NCI-H2227 treated with DMSO at 0.1 percent for 48 hours (cell line): ENCODE results near the gene TRIM16.
"Not testable (repeated sequence)": the region's sequence is repeated elsewhere in the genome, so short reads cannot be mapped to it uniquely, and the experiment has no call there.

ENCODE experiments used
- DNase-seq: peaks from one replicate; lab custom pipeline; 2025; lab: John Stamatoyannopoulos, UW

The TRIM16 gene

GRCh38 chr17:15658296-15658695 lies 25.8 kb downstream of the TRIM16 start:
- DNase-seq = no peak

GRCh38 chr17:15657868-15658267 lies 26.2 kb downstream of the TRIM16 start:
- no peak for DNase-seq

DNA sequence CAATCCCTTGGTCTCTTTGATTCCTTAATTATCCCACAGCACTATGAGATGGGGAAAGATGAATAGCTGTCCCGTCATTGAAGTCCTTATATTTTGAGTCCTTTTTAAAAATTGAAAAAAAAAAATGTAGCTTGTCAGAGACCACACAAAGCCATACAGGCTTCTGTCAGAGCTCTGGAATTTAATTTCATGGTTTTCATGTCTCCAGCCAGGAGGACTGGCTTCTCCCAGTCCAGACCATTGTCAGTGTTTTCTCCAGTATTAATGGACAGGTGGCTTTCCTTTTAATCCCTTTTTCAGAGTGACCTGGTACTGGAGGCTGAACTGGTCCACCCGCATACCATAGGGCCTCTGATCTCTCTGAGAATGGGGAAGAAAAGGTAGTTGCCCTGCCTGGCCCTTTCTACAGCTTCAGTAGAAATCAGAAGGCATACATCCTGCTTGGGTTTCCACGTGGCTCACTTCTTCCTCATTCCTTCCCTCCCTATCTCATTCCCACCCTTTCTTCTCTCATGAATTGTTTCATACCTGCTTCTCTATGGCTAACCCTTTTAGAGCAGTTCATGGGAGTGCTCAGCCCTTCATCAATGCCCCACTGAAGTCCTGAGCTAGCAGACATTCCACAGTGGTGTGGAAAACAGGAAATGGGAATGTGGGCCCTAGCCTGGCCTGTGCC lies 29.1 kb downstream of the TRIM16 start:
- DNase-seq = no peak

DNA sequence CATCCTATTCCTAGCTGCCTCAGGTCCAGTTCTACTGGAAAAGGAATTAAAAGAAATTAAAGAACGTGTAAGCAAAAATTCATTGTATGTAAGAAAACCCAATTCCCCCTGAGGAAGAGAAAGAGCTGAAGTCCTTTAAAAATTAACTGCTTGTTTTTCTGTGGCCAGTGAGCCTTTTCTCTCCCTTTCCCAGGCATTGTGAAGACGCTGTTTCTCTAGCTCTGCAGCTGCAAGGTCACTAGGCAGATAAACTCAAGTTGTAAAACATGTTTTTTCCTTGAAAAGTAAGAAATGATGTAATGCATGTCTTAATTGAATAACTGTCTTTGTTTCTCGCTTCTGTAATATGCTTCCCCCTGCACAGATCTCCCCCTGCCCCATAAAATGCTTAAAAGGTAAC lies 29.7 kb downstream of the TRIM16 start:
- not testable (repeated sequence) for DNase-seq

GRCh38 chr17:15652960-15653359 lies 31.2 kb downstream of the TRIM16 start:
- DNase-seq = no peak

- peak; percentile 89 for DNase-seq
These were observed 32.5 kb downstream of the TRIM16 start for GRCh38 chr17:15651583-15652110.

DNA sequence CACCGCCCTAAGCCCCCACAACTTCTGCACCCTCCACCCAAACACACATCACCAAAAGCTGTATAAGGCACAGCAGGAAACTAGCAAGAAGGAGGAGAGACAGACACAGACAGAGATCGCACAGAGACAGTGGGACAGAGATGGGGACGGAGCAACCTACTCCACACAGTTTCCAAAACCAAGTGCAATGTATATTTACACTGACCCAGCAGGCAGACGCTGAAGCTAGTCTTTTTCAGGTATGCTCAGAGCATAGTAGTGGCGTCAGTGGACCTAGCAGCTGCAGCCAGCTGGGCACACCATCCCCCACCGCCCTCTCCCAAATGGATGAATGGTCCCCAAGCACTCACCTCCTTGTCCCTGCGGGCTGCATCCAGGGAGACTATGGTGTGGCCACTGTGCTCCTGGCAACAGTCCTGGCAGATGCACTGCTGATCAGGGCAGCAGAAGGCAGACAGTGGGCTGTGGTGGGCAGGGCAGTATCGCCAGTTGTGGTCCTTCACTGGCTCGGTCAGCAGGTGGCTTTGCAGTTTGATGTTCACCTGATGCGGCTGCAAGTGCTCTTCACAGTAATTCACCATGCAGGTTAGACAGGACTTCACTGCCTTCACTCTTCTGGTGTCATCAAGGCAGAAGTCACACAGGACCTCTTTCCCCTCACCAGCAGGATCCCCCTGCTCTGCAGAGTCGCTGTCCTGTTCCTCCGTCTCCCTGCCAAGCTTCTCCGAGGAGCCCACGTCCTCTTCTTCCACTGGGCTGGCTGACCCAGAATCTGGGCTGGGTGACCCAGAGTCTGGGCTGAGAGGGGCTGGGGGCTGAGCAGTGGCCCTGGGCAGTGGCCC lies 33.1 kb downstream of the TRIM16 start:
- DNase-seq = no peak

DNA sequence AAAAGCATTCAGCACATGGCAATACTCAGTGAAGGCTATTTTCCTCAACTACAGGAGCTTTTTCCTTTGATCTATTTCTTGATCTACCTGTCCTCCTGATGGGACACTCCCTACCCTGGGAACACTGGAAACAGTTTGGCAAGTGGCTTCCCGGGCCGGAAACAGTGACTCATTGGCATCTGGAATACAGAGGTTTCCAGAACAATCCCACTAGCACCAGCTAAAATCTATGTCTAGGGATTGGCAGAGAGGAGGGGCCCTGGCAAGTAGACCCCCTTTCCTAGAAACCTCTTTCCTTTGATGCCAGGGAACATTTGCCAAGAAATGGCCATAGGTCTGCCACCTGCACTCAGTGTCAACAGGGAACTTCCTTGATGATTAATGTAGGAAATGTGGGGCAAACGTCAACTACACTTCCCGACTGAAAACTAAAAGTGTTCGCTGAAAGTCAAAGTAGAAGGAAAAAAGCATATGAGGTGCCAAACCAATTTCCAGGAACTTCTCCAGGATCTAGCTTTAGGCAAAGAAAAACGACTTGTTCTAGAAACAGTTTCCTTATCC lies 34.2 kb downstream of the TRIM16 start:
- no peak for DNase-seq

- DNase-seq = no peak
These were observed 35.7 kb downstream of the TRIM16 start for GRCh38 chr17:15648386-15648785.

DNA sequence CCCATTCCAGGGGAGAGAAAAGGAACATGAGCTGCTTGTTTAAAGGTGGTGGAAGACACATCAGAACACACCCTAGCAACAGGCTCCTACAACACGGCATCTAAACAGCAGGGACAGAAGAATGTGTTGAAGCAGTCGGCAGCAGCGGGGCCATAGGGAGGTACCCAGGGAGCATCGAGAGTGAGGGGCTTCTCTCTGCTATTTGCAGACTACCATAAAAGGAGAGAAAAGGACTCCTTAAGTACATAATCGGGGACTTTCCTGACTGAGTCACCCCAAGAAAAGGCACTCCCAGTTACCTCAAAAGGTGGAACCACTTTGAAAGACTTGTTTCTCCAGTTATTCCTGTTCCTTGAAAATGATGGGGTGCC lies 38.2 kb downstream of the TRIM16 start:
- DNase-seq = not testable (repeated sequence)

DNA sequence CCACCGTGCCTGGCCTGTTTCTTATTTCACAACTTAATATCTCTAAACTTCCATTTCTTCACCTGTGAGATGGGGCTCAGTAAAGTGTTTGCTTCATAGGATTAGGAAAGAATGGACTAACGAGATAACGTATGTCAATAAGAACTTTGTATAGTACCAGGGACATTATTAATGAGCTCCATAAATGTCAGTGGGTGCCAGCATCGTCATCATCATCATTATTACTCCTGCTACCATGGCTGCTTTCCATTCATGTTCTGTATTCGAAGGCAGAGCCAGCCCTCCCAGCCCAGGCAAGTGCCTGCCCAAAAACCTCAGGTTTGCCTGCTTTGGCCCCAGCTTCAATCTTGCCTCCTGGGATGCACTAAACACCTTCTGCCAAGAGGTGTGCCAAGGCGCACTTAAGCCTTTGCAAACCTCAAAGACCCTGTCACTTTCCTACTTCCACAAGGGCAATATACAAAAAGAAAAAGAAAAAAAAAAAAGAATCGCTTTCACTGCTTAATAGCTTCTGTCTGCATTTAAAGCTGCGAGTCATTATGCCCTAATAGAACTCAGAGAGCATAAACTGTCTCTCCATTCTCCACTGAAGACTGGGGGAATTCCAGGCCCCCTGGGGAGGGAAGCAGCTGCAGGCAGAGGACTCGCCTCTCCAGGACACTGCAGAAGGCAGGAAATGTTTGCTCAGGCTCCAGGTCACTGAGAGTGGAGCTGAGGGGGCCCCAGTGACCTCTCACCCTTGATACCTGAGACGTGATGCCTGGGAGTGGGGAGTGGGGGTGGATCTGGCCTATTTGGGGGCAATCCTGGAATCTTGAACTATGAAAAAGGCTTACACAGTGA lies 38.8 kb downstream of the TRIM16 start:
- DNase-seq = not testable (repeated sequence)

- not testable (repeated sequence) for DNase-seq
These were observed 41.4 kb downstream of the TRIM16 start for GRCh38 chr17:15642505-15643251.

- DNase-seq = not testable (repeated sequence)
These were observed 42.1 kb downstream of the TRIM16 start for GRCh38 chr17:15642014-15642413.

DNA sequence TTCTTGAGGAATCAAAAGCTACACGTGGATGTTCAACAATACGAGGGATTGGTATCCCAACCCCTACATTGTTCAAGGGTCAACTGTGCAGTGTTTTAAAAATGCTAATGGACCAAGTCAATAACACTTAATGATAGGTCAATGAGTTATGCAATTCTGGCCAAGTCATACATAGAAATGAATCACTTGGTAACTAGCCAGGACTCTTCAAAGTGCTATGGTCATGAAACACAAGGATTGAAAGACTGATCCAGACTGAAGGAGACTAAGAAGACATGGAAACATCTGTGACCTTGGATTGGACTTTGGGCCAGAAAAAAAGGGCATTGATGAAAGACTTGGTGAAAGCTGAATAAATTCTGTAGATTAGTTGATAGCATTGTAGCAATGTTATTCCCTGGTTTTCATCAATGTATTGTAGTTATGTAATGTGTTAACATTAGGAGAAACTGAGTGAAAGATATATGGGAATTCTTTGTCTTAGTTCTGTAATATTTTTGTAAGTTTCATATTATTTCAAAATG lies 53.1 kb downstream of the TRIM16 start:
- not testable (repeated sequence) for DNase-seq

DNA sequence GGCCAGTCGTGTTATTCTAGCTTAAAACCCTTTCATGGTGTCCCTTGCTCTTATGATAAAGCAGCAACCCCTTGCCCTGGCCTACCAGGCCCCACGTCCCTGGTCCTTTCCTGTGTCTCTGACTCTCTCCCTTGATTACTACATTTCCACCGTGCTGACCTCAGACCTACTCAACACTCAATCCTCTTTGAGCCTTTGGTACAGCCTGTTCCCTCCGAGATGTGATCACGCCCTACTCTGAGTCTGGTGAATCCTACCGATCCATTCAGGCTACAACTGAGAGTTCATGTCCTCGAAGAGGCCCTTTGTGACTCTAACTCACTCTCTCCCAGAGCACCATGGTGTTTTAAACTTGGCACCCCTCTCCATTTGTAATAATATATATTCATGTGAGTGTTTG lies 54.1 kb downstream of the TRIM16 start:
- DNase-seq = not testable (repeated sequence)

GRCh38 chr17:15623661-15624209 lies 60.4 kb downstream of the TRIM16 start:
- DNase-seq = not testable (repeated sequence)

- DNase-seq = not testable (repeated sequence)
These were observed 60.9 kb downstream of the TRIM16 start for GRCh38 chr17:15623255-15623654.

GRCh38 chr17:15622124-15622523 lies 62.0 kb downstream of the TRIM16 start:
- DNase-seq = not testable (repeated sequence)

- DNase-seq = not testable (repeated sequence)
These were observed 64.6 kb downstream of the TRIM16 start, which contains the start of gene FBXW10B for GRCh38 chr17:15619331-15620058. TSS of gene FBXW10B (minus strand) at chr17:15619704. CDS start at chr17:15619512, 192 bp downstream.

- not testable (repeated sequence) for DNase-seq
These were observed 67.3 kb downstream of the TRIM16 start for GRCh38 chr17:15616828-15617227.
